ENCODE results near the gene ALG1. TPM values are rescaled to one million over a fixed set of nuclear protein-coding genes. Genes with fewer than 3 reads are reported as not detected.
"Not testable (repeated sequence)": the region's sequence is repeated elsewhere in the genome, so short reads cannot be mapped to it uniquely, and the experiment has no call there.

ALG1 gene
- total RNA-seq, 2 experiments from 2014 or later = 8.6 to 8.9 TPM

DNA sequence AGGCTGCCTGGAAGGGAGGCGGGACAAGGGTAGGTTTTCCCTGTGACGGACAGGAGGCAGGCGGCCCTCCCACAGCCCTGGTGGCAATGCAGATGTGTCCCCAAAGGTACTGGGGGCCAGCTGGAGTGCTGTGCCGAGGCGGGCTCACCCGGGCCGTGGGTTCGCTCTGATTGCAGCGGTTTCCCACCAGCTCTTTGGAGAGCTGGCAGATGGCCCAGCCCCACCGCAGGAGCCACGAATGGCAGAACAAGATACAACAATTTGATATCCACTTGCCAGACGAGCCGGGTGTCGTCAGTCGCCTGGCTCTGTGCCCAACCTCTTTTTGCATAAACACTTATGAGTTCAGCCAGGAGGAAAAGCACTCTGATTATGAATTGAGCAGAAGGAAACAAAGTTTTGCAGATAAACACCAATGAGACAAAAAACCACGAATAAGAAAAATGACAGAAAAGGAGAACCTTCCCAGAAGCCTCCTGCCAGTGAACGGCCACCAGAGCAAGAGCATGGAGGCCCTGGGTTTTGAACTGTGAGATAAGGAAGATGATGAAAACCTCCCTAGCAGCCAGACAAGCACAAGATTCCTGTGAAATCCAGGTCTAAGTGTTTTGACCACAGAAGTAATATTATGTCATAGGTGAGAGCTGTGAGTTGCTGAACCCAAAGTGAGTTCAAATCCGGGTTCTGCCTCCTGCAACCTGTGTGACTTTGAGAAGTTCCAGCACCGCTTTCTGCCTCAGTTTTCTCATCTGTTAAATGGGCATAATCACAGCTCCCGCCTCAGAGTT, 45.9 kb downstream of the ALG1 start:
- H3K36me3 Mint-ChIP-seq (ENCODE audit: low read depth); intact Hi-C loops (cut with micrococcal nuclease); CTCF ChIA-PET; H3K4me3 Mint-ChIP-seq; H3K9me3 Mint-ChIP-seq; H3K27me3 Mint-ChIP-seq (ENCODE audit: low read depth); H3K27ac Mint-ChIP-seq: not testable (repeated sequence)
- peak; percentile 39 for DNase-seq
- H3K4me1 Mint-ChIP-seq (ENCODE audit: low read depth) = peaks cover 12% of the 10 kb centered on the region

DNA sequence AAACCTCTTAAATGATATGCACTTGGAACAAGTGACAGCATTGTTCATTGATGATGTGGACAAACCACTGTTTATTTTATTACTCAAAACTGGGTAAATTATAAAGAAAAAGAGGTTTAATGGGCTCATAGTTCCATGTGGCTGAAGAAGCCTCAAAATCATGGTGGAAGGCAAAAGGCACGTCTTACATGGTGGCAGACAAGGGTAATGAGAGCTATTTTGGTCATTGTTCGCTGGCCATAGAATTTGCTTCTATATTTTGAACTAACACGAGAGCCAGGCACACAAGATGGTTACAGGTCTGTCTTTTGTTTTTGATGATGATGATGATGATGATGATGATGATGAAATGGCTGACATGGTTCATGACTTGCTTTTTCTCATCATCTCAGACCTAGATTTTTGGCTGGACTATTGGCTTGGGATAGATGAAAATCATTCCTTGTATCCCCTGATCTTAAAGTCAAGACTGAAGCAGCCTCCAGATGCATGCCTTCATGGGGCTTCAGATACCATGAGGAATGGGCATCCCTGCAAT, 59.9 kb downstream of the ALG1 start:
- H3K9me3 Mint-ChIP-seq; DNase-seq; H3K4me1 Mint-ChIP-seq (ENCODE audit: low read depth); H3K27ac Mint-ChIP-seq; intact Hi-C loops (cut with micrococcal nuclease); CTCF ChIA-PET; H3K36me3 Mint-ChIP-seq (ENCODE audit: low read depth); H3K4me3 Mint-ChIP-seq: not testable (repeated sequence)
- peaks cover 14% of the 10 kb centered on the region for H3K27me3 Mint-ChIP-seq (ENCODE audit: low read depth)

DNA sequence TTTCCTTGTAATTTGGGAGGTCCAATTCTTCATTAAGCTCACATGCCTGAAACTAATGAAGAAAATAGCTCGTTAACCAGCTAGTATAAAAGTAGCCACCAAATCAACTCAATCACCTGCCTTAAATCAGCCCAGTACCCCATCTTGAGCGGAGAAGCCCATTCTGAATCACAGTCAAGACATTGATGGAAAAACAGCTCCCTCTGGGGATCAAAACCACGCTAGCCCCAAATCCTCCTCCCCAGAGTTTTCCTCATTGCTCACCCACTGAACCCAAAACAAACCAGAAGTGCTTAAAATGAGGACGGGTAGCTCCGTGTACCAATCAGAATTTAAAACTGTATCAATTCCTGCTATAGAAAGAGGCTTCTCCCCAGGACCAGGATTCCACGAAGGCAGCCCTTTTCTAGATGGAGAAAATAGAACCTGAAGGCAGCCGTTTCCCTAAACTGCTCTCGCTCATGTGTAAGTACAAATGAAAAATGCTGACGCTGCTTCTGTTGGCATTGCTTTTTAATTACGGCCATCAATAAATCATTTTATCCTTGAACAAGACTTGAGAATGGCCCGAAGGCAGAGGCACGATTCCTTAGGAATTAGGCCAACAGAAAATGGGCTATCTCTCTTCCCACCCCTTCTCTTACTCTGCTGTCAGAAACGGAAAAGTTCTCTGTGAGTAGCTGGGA, 61.4 kb downstream of the ALG1 start:
- H3K27ac Mint-ChIP-seq; DNase-seq; intact Hi-C loops (cut with micrococcal nuclease); CTCF ChIA-PET; H3K4me3 Mint-ChIP-seq; H3K4me1 Mint-ChIP-seq (ENCODE audit: low read depth); H3K36me3 Mint-ChIP-seq (ENCODE audit: low read depth); H3K9me3 Mint-ChIP-seq: not testable (repeated sequence)
- H3K27me3 Mint-ChIP-seq (ENCODE audit: low read depth) = peaks cover 15% of the 10 kb centered on the region

DNA sequence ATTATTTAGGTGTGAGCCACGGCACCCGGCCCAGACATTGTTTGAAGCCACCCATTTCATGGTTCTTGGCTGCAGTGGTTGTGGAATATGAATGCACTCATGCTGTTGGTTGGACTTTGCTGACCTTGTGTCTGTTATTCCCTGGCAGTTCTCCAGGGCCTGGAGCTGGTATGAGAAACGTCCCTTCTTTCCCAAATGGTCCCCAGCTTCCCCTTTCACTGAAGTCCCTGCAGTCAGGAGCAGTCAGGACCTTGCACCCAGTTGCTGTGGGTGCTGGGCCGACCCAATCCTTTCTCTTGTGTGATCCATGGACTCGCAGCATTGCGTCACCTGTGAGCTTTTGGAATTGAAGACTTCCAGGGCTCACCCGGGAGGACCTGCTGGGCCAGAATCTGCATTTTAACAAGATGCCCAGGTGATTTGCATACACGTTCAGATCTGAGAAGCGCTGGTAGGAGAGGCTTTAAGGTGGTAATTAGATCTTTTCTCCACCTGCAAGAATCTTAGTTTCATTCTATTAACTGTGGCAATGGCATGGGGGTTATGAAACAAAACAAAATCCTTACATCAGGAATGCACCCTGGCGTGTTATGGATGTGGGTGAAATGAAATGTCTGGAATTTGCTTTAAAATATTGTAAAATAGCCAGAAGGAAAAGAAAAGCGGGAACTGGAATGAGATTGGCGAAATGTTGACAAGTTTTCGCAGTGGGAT, 63.3 kb downstream of the ALG1 start:
- DNase-seq; H3K36me3 Mint-ChIP-seq (ENCODE audit: low read depth); H3K9me3 Mint-ChIP-seq; CTCF ChIA-PET; intact Hi-C loops (cut with micrococcal nuclease); H3K4me1 Mint-ChIP-seq (ENCODE audit: low read depth); H3K4me3 Mint-ChIP-seq; H3K27ac Mint-ChIP-seq: not testable (repeated sequence)
- peaks cover 14% of the 10 kb centered on the region for H3K27me3 Mint-ChIP-seq (ENCODE audit: low read depth)

Other genes starting within 250 kb of the ALG1 start
- 10 to 100 TPM; 62.2 to 65.0 TPM for gene GLYR1, start 224.6 kb upstream of the ALG1 start, total RNA-seq
- 10 to 100 TPM; 26.7 to 28.1 TPM for gene UBN1, start 224.4 kb upstream of the ALG1 start, total RNA-seq
- gene PPL, start 134.7 kb upstream of the ALG1 start, total RNA-seq = under 1 TPM in 1 of 2 experiments, not detected in 1; 0.07 TPM
- gene SEC14L5, start 113.5 kb upstream of the ALG1 start, total RNA-seq = not detected
- 1 to 10 TPM; 5.8 to 7.9 TPM for gene NAGPA, start 37.9 kb upstream of the ALG1 start, total RNA-seq
- not detected for gene C16orf89, start 5.9 kb upstream of the ALG1 start, total RNA-seq
- gene EEF2KMT, start 26.0 kb downstream of the ALG1 start, total RNA-seq = 10 to 100 TPM; 13.8 to 14.2 TPM

Data from activated naive CD4-positive, alpha-beta T cell treated with anti-CD3 and anti-CD28 coated beads for 36 hours (primary cell).